AG10803 (cell line): ENCODE measurements around the gene SCYL2.
"Not testable (repeated sequence)": the region's sequence is repeated elsewhere in the genome, so short reads cannot be mapped to it uniquely, and the experiment has no call there.

ENCODE experiments used
- DNase-seq: peaks from one replicate; pipeline ENCODE4 v3.0.0; 2010; ENCODE audit warnings: low read depth
- H3K4me3 ChIP-seq: 2 replicates; pipeline ENCODE4 v1.5.1; 2011; ENCODE audit warnings: mild to moderate bottlenecking, low read length, control low read depth
- CTCF ChIP-seq: conservative IDR thresholded peaks from 2 replicates; pipeline ENCODE4 v1.5.1; 2011; ENCODE audit warnings: mild to moderate bottlenecking, low read length, control low read depth, inconsistent platforms

Gene SCYL2

GRCh38 chr12:100249941-100250340 is 17.0 kb upstream of the SCYL2 start:
- TF ChIP-seq CTCF = no peak

GRCh38 chr12:100251917-100252316 is 15.1 kb upstream of the SCYL2 start:
- no peak for DNase-seq

More at GRCh38 chr12:100249941-100250340, 17.0 kb upstream of the SCYL2 start:
- DNase-seq = no peak
- H3K4me3 ChIP-seq = no peak overlapping the region

GRCh38 chr12:100253437-100253836 is 13.5 kb upstream of the SCYL2 start:
- no peak overlapping the region for H3K4me3 ChIP-seq
- DNase-seq = no peak
- no peak for TF ChIP-seq CTCF

More at GRCh38 chr12:100251917-100252316, 15.1 kb upstream of the SCYL2 start:
- H3K4me3 ChIP-seq = no peak overlapping the region
- TF ChIP-seq CTCF = no peak

- DNase-seq = no peak
- no peak for TF ChIP-seq CTCF
- H3K4me3 ChIP-seq = no peak overlapping the region
These were observed 12.1 kb upstream of the SCYL2 start for GRCh38 chr12:100254876-100255275.

- no peak overlapping the region for H3K4me3 ChIP-seq
- TF ChIP-seq CTCF = no peak
- no peak for DNase-seq
These were observed 8.8 kb upstream of the SCYL2 start for GRCh38 chr12:100258127-100258526.

GRCh38 chr12:100263131-100263530 is 3.8 kb upstream of the SCYL2 start:
- DNase-seq = no peak
- no peak for TF ChIP-seq CTCF
- H3K4me3 ChIP-seq = no peak overlapping the region

- H3K4me3 ChIP-seq, DNase-seq: not testable (repeated sequence)
These were observed 1.9 kb upstream of the SCYL2 start for GRCh38 chr12:100265107-100265506.
